Measurements from ENCODE around the gene NUP210L.
"Not testable (repeated sequence)": the region's sequence is repeated elsewhere in the genome, so short reads cannot be mapped to it uniquely, and the experiment has no call there.

Gene NUP210L

DNA sequence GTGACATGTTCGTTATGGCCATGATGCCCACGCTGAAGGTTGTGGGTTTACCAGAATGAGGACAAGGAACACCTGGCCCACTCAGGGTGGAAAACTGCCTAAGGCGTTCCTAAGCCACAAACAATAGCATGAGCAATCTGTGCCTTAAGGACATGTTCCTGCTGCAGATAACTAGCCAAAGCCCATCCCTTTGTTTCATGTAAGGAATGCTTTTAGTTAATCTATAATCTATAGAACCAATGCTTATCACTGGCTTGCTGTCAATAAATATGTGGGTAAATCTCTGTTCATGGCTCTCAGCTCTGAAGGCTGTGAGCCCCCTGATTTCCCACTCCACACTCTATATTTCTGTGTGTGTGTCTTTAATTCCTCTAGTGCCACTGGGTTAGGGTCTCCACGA, 107.4 kb downstream of the NUP210L start:
- not testable (repeated sequence) for H3K4ac ChIP-seq (ENCODE audit: low read depth, low read length); H3K36me3 ChIP-seq (ENCODE audit: control insufficient read depth in 1 of 2, insufficient read depth in 2 of 2, low read length in 2 of 2); H3K27ac ChIP-seq (ENCODE audit: low read depth, low read length); H4K91ac ChIP-seq (ENCODE audit: low read depth, low read length); H3K79me2 ChIP-seq (ENCODE audit: control insufficient read depth, insufficient read depth, low read length, poor library complexity); DNase-seq; H3K4me1 ChIP-seq (ENCODE audit: control insufficient read depth in 1 of 2, insufficient read depth in 2 of 2, low read length in 2 of 2); H2BK5ac ChIP-seq (ENCODE audit: low read depth, low read length, poor library complexity); H2BK120ac ChIP-seq (ENCODE audit: insufficient read depth, low read length, poor library complexity); H4K8ac ChIP-seq (ENCODE audit: low read depth, low read length); H3K27me3 ChIP-seq (ENCODE audit: insufficient read depth, low read length); H3K9ac ChIP-seq (ENCODE audit: low read length); H3K79me1 ChIP-seq (ENCODE audit: low read length); H3K18ac ChIP-seq (ENCODE audit: low read length); H2AK5ac ChIP-seq (ENCODE audit: low read length); H2AFZ ChIP-seq (ENCODE audit: insufficient read depth, low read length, poor library complexity); H3K14ac ChIP-seq (ENCODE audit: low read length); H3K23ac ChIP-seq (ENCODE audit: low read length); H3K4me2 ChIP-seq (ENCODE audit: low read length); H3K9me3 ChIP-seq (ENCODE audit: insufficient read depth, low read depth, low read length); H4K12ac ChIP-seq (ENCODE audit: low read depth, low read length); H3K4me3 ChIP-seq (ENCODE audit: low read depth, low read length); H2BK12ac ChIP-seq (ENCODE audit: low read length)
- WGBS (ENCODE audit: extremely low coverage, insufficient coverage, insufficient read length) = no CpG with 5 or more reads among the region's 4 CpGs

- not testable (repeated sequence) for H3K27me3 ChIP-seq (ENCODE audit: insufficient read depth, low read length); H3K9ac ChIP-seq (ENCODE audit: low read length); H3K4ac ChIP-seq (ENCODE audit: low read depth, low read length); H3K79me2 ChIP-seq (ENCODE audit: control insufficient read depth, insufficient read depth, low read length, poor library complexity); H2AFZ ChIP-seq (ENCODE audit: insufficient read depth, low read length, poor library complexity); H3K18ac ChIP-seq (ENCODE audit: low read length); H3K9me3 ChIP-seq (ENCODE audit: insufficient read depth, low read depth, low read length); H2AK5ac ChIP-seq (ENCODE audit: low read length); H3K4me2 ChIP-seq (ENCODE audit: low read length); H3K36me3 ChIP-seq (ENCODE audit: control insufficient read depth in 1 of 2, insufficient read depth in 2 of 2, low read length in 2 of 2); H2BK5ac ChIP-seq (ENCODE audit: low read depth, low read length, poor library complexity); DNase-seq; H4K8ac ChIP-seq (ENCODE audit: low read depth, low read length); H4K91ac ChIP-seq (ENCODE audit: low read depth, low read length); H3K4me1 ChIP-seq (ENCODE audit: control insufficient read depth in 1 of 2, insufficient read depth in 2 of 2, low read length in 2 of 2); H2BK120ac ChIP-seq (ENCODE audit: insufficient read depth, low read length, poor library complexity); H4K12ac ChIP-seq (ENCODE audit: low read depth, low read length); H3K14ac ChIP-seq (ENCODE audit: low read length); H3K79me1 ChIP-seq (ENCODE audit: low read length); H3K23ac ChIP-seq (ENCODE audit: low read length); H2BK12ac ChIP-seq (ENCODE audit: low read length); H3K27ac ChIP-seq (ENCODE audit: low read depth, low read length); H3K4me3 ChIP-seq (ENCODE audit: low read depth, low read length)
- WGBS (ENCODE audit: extremely low coverage, insufficient coverage, insufficient read length) = no CpG with 5 or more reads among the region's 1 CpG
These were observed 121.2 kb downstream of the NUP210L start for GRCh38 chr1:154033697-154034096.

GRCh38 chr1:154019940-154020339, 134.9 kb downstream of the NUP210L start:
- H3K4me1 ChIP-seq (ENCODE audit: control insufficient read depth in 1 of 2, insufficient read depth in 2 of 2, low read length in 2 of 2) = no peaks in the 10 kb centered on the region
- H3K27me3 ChIP-seq (ENCODE audit: insufficient read depth, low read length) = no peaks in the 10 kb centered on the region
- no peak overlapping the region for H3K4me3 ChIP-seq (ENCODE audit: low read depth, low read length)
- H3K36me3 ChIP-seq (ENCODE audit: control insufficient read depth in 1 of 2, insufficient read depth in 2 of 2, low read length in 2 of 2) = no peaks in the 10 kb centered on the region
- H2AK5ac ChIP-seq (ENCODE audit: low read length) = no peak overlapping the region
- no peaks in the 10 kb centered on the region for H3K9me3 ChIP-seq (ENCODE audit: insufficient read depth, low read depth, low read length)
- H3K18ac ChIP-seq (ENCODE audit: low read length) = no peak overlapping the region
- no peak overlapping the region for H2AFZ ChIP-seq (ENCODE audit: insufficient read depth, low read length, poor library complexity)
- H3K4me2 ChIP-seq (ENCODE audit: low read length) = no peak overlapping the region
- H2BK5ac ChIP-seq (ENCODE audit: low read depth, low read length, poor library complexity) = no peak overlapping the region
- no peak overlapping the region for H4K8ac ChIP-seq (ENCODE audit: low read depth, low read length)
- no peak overlapping the region for H3K4ac ChIP-seq (ENCODE audit: low read depth, low read length)
- WGBS (ENCODE audit: extremely low coverage, insufficient coverage, insufficient read length) = no CpG with 5 or more reads among the region's 1 CpG
- H3K79me1 ChIP-seq (ENCODE audit: low read length) = no peaks in the 10 kb centered on the region
- H2BK120ac ChIP-seq (ENCODE audit: insufficient read depth, low read length, poor library complexity) = no peak overlapping the region
- H3K14ac ChIP-seq (ENCODE audit: low read length) = no peak overlapping the region
- no peaks in the 10 kb centered on the region for H3K79me2 ChIP-seq (ENCODE audit: control insufficient read depth, insufficient read depth, low read length, poor library complexity)
- no peak overlapping the region for H4K91ac ChIP-seq (ENCODE audit: low read depth, low read length)
- no peak for DNase-seq
- H4K12ac ChIP-seq (ENCODE audit: low read depth, low read length) = no peak overlapping the region
- H2BK12ac ChIP-seq (ENCODE audit: low read length) = no peak overlapping the region
- no peak overlapping the region for H3K23ac ChIP-seq (ENCODE audit: low read length)
- H3K9ac ChIP-seq (ENCODE audit: low read length) = no peak overlapping the region
- no peak overlapping the region for H3K27ac ChIP-seq (ENCODE audit: low read depth, low read length)

DNA sequence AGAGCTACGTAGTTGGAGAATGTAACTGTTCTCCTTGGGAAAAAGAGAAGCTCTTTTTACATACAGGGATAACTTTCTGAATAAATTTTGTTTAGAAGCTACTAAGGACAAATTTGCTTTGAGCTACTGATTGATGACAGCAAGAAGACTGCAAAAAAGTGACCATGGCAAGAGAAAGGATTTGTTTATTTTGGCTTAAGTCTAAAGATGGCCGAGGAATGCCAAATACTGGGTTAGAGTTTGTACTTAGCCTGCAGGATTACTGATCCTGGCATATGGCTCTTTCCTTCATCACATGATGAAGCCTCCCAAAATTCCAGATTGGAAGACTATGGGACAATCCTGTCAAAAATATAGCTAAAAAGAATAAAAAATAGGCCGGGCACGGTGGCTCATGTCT, 135.6 kb downstream of the NUP210L start:
- Histone ChIP-seq H2BK12ac (ENCODE audit: low read length) (no peak overlapping the region), H4K91ac (ENCODE audit: low read depth, low read length) (no peak overlapping the region), H3K9ac (ENCODE audit: low read length) (no peak overlapping the region), H3K27ac (ENCODE audit: low read depth, low read length) (no peak overlapping the region), H3K4me2 (ENCODE audit: low read length) (no peak overlapping the region), H4K12ac (ENCODE audit: low read depth, low read length) (no peak overlapping the region), H2AFZ (ENCODE audit: insufficient read depth, low read length, poor library complexity) (no peak overlapping the region), H3K36me3 (ENCODE audit: control insufficient read depth in 1 of 2, insufficient read depth in 2 of 2, low read length in 2 of 2) (no peaks in the 10 kb centered on the region), H2BK120ac (ENCODE audit: insufficient read depth, low read length, poor library complexity) (no peak overlapping the region), H3K4ac (ENCODE audit: low read depth, low read length) (no peak overlapping the region), H3K23ac (ENCODE audit: low read length) (no peak overlapping the region), H3K18ac (ENCODE audit: low read length) (no peak overlapping the region), H3K14ac (ENCODE audit: low read length) (no peak overlapping the region), H3K79me2 (ENCODE audit: control insufficient read depth, insufficient read depth, low read length, poor library complexity) (no peaks in the 10 kb centered on the region), H3K79me1 (ENCODE audit: low read length) (no peaks in the 10 kb centered on the region), H3K4me1 (ENCODE audit: control insufficient read depth in 1 of 2, insufficient read depth in 2 of 2, low read length in 2 of 2) (no peaks in the 10 kb centered on the region), H3K27me3 (ENCODE audit: insufficient read depth, low read length) (no peaks in the 10 kb centered on the region), H2BK5ac (ENCODE audit: low read depth, low read length, poor library complexity) (no peak overlapping the region), H4K8ac (ENCODE audit: low read depth, low read length) (no peak overlapping the region), H2AK5ac (ENCODE audit: low read length) (no peak overlapping the region), H3K4me3 (ENCODE audit: low read depth, low read length) (no peak overlapping the region), H3K9me3 (ENCODE audit: insufficient read depth, low read depth, low read length) (no peaks in the 10 kb centered on the region)
- WGBS (ENCODE audit: extremely low coverage, insufficient coverage, insufficient read length) = no CpG with 5 or more reads among the region's 4 CpGs
- no peak for DNase-seq

All from trophoblast cell (in vitro differentiated cells and primary cell).